HepG2 (cell line): ENCODE measurements around the gene C1QL4. TPM values are rescaled to one million over a fixed set of nuclear protein-coding genes. Genes with fewer than 3 reads are reported as not detected.

Source experiments
- ATAC-seq: fragments of 200-7000 bp; cut with Tn5 transposase; 3 replicates; pipeline ENCODE4 v1.9.1; 2020; ENCODE audit warnings: mild to moderate bottlenecking, moderate library complexity
- BruUV-seq: library from RNA; stranded (reverse); fragments of 400-500 nt; replicated peaks from 2 replicates; lab custom pipeline; 2021; lab: Mats Ljungman, UMichigan
- CTCF ChIA-PET: fragments of 300-600 bp; formaldehyde crosslinking; extraction: SDS; loops from one replicate; lab custom pipeline; 2021; ENCODE audit warnings: low total read pairs, inconsistent platforms, low intra/inter-chr PET ratio; lab: Yijun Ruan, JAX
- POLR2A ChIA-PET: fragments of 350-600 bp; sonication (Branson Sonifier 250); formaldehyde crosslinking; loops from one replicate; lab custom pipeline; 2020; ENCODE audit warnings: antibody characterized with exemption, inconsistent platforms; lab: Yijun Ruan, JAX
- DNase-seq: peaks from one replicate; pipeline ENCODE4 v3.0.0-alpha.2; 2015; ENCODE audit warnings: low spot score
- FAIRE-seq: peaks from 3 replicates; lab custom pipeline; 2011; peaks lifted over from hg19 to GRCh38; lab: Jason Lieb, UNC
- H2AFZ ChIP-seq: one replicate; pipeline ENCODE4 v1.6.1; 2011; ENCODE audit warnings: low read length, inconsistent platforms
- H3K27ac ChIP-seq: fragments of 300-600 bp; 3 replicates; pipeline ENCODE4 v1.8.0; 2011; ENCODE audit warnings: mixed run types, mild to moderate bottlenecking, mixed read lengths, low read length, inconsistent platforms; ENCODE audit not compliant: insufficient read depth; ENCODE audit errors: extremely low read length
- H3K27me3 ChIP-seq, 2 experiments: fragments of 200-600 bp in 1 of 2; 2 replicates in 1 of 2; 3 replicates in 1 of 2; pipeline versions ENCODE4 v1.6.0 to v1.8.0; 2011; ENCODE audit warnings: low read length in 2 of 2, mild to moderate bottlenecking in 2 of 2, moderate library complexity in 2 of 2, inconsistent platforms in 1 of 2; ENCODE audit not compliant: insufficient read depth in 2 of 2, control insufficient read depth in 1 of 2
- H3K36me3 ChIP-seq, 2 experiments: fragments of 200-600 bp in 1 of 2; replicated peaks in 1 of 2; 2 replicates in 1 of 2; 3 replicates in 1 of 2; pipeline versions ENCODE4 v1.5.1 to v1.8.0; 2011; ENCODE audit warnings: low read length in 2 of 2, inconsistent platforms in 1 of 2; ENCODE audit not compliant: insufficient read depth in 2 of 2, control insufficient read depth in 1 of 2
- H3K4me1 ChIP-seq: 2 replicates; pipeline ENCODE4 v1.5.1; 2012; ENCODE audit warnings: low read length, inconsistent platforms; ENCODE audit not compliant: insufficient read depth
- H3K4me2 ChIP-seq: 2 replicates; pipeline ENCODE4 v1.6.0; 2011; ENCODE audit warnings: low read depth, low read length, inconsistent platforms
- H3K4me3 ChIP-seq, 3 experiments: fragments of 200-600 bp in 1 of 3; sonication (generic), shearing (Covaris generic) in 1 of 3; replicated peaks in 1 of 3; 2 replicates each; pipeline ENCODE4 v1.5.1; 2011 to 2016; ENCODE audit warnings: low read length in 3 of 3, inconsistent platforms in 2 of 3, low read depth in 2 of 3, mild to moderate bottlenecking in 2 of 3, control low read depth in 1 of 3, mixed read lengths in 1 of 3; ENCODE audit not compliant: insufficient read depth in 1 of 3
- H3K79me2 ChIP-seq: one replicate; pipeline ENCODE4 v1.6.1; 2011; ENCODE audit warnings: low read length, inconsistent platforms; ENCODE audit not compliant: insufficient read depth
- H3K9ac ChIP-seq: 2 replicates; pipeline ENCODE4 v1.6.0; 2011; ENCODE audit warnings: mild to moderate bottlenecking, low read depth, low read length, inconsistent platforms; ENCODE audit not compliant: insufficient read depth
- H3K9me3 ChIP-seq: 2 replicates; pipeline ENCODE4 v1.5.1; 2012; ENCODE audit warnings: mild to moderate bottlenecking, low read length
- H4K20me1 ChIP-seq: 2 replicates; pipeline ENCODE4 v1.6.0; 2011; ENCODE audit warnings: inconsistent platforms, mild to moderate bottlenecking, low read length, moderate library complexity; ENCODE audit not compliant: insufficient read depth
- ASH2L ChIP-seq: fragments of 300-600, 200-600 bp; sonication (generic); IDR thresholded peaks from 2 replicates; pipeline ENCODE4 v1.7.0; 2017; ENCODE audit warnings: low read depth, mild to moderate bottlenecking, moderate library complexity, mixed read lengths, low read length; ENCODE audit not compliant: insufficient read length
- ATF5 ChIP-seq: sonication (generic); formaldehyde crosslinking; IDR thresholded peaks from 2 replicates; pipeline ENCODE4 v1.4.0; 2020; ENCODE audit warnings: mild to moderate bottlenecking, low read depth, missing genetic modification reagents
- JDP2 ChIP-seq: sonication (generic); formaldehyde crosslinking; IDR thresholded peaks from 2 replicates; pipeline ENCODE4 v1.8.1; 2022; ENCODE audit warnings: missing genetic modification reagents, borderline replicate concordance
- KDM5B ChIP-seq: sonication (generic); formaldehyde crosslinking; IDR thresholded peaks from 2 replicates; pipeline ENCODE4 v1.4.0; 2020; ENCODE audit warnings: missing genetic modification reagents, mild to moderate bottlenecking, borderline replicate concordance
- MEIS2 ChIP-seq: sonication (generic); formaldehyde crosslinking; IDR thresholded peaks from 2 replicates; pipeline ENCODE4 v1.9.0; 2021; ENCODE audit warnings: mild to moderate bottlenecking, missing genetic modification reagents
- NCOA2 ChIP-seq: sonication (generic); formaldehyde crosslinking; IDR thresholded peaks from 2 replicates; pipeline ENCODE4 v1.8.0; 2022; ENCODE audit warnings: inconsistent platforms
- SAP130 ChIP-seq: IDR thresholded peaks from 2 replicates; pipeline ENCODE4 v1.6.1; 2016; ENCODE audit warnings: low read depth
- SP5 ChIP-seq: IDR thresholded peaks from 2 replicates; pipeline ENCODE4 v1.6.1; 2016; ENCODE audit warnings: low read depth, borderline replicate concordance
- TCF7 ChIP-seq: sonication (generic); IDR thresholded peaks from 2 replicates; pipeline ENCODE4 v1.6.1; 2016; ENCODE audit warnings: antibody characterized with exemption, low read depth
- USF2 ChIP-seq, 2 experiments: sonication (generic) in 1 of 2; formaldehyde crosslinking in 1 of 2; IDR thresholded peaks; 2 replicates each; pipeline versions ENCODE4 v1.5.1 to v1.6.1; 2011 to 2020; ENCODE audit warnings: borderline replicate concordance in 1 of 2, low read depth in 1 of 2, low read length in 1 of 2, mild to moderate bottlenecking in 1 of 2, missing genetic modification reagents in 1 of 2, moderate library complexity in 1 of 2
- ZBTB8A ChIP-seq: sonication (generic); formaldehyde crosslinking; IDR thresholded peaks from 2 replicates; pipeline ENCODE4 v1.4.0; 2020; ENCODE audit warnings: mild to moderate bottlenecking, low read depth, missing genetic modification reagents, borderline replicate concordance
- ZGPAT ChIP-seq: IDR thresholded peaks from 2 replicates; pipeline ENCODE4 v1.6.1; 2016; ENCODE audit warnings: mild to moderate bottlenecking
- ZNF614 ChIP-seq: IDR thresholded peaks from 2 replicates; pipeline ENCODE4 v1.6.1; 2018; ENCODE audit warnings: missing biosample characterization, missing genetic modification reagents, inconsistent platforms, borderline replicate concordance
- ZNF644 ChIP-seq: IDR thresholded peaks from 2 replicates; pipeline ENCODE4 v1.6.1; 2016; ENCODE audit warnings: low read depth
- ZNF816 ChIP-seq: sonication (generic); formaldehyde crosslinking; IDR thresholded peaks from 2 replicates; pipeline ENCODE4 v1.8.0; 2022; ENCODE audit warnings: missing genetic modification reagents, mild to moderate bottlenecking, borderline replicate concordance
- ZSCAN12 ChIP-seq: sonication (generic); formaldehyde crosslinking; IDR thresholded peaks from 2 replicates; pipeline ENCODE4 v1.9.0; 2021; ENCODE audit warnings: mild to moderate bottlenecking, missing genetic modification reagents
- ZSCAN31 ChIP-seq: sonication (generic); formaldehyde crosslinking; IDR thresholded peaks from 2 replicates; pipeline ENCODE4 v1.5.0; 2020; ENCODE audit warnings: low read depth, mild to moderate bottlenecking, missing genetic modification reagents
- WGBS: methylation state at CpG from one replicate; pipeline ENCODE4 v1.1.6; 2017; ENCODE audit warnings: low lambda C conversion rate; 5-methylcytosine and 5-hydroxymethylcytosine counted together
- in situ Hi-C: cut with HindIII; loops from 2 replicates; pipeline ENCODE4 v1.10.0; 2017; ENCODE audit warnings: low pct_unique_long_range_greater_than_20kb; ENCODE audit not compliant: extremely low pct_ligation_motif_present
- intact Hi-C: fragments of 100-400 bp; cut with micrococcal nuclease; formaldehyde crosslinking; loops from one replicate; pipeline ENCODE4 v1.10.0; 2022; ENCODE audit not compliant: unreplicated experiment
- polyA plus RNA-seq, 8 experiments: library from polyadenylated mRNA; depleted of rRNA in 3 of 8; stranded (reverse) in 7 of 8; unstranded in 1 of 8; fragments of >200 nt; fragmentation: Illumina TruSeq in 4 of 8; extraction: Trizol in 4 of 8; gene quantifications; 2 replicates each; pipeline versions ENCODE4 v1.2.1 to v1.2.3, GENCODE V29; 2011 to 2016; ENCODE audit warnings: low read depth in 4 of 8, missing spikeins in 1 of 8, mixed read lengths in 1 of 8; ENCODE audit not compliant: insufficient read depth in 1 of 8
- total RNA-seq, 5 experiments: library from RNA; depleted of rRNA; stranded (reverse); fragments of >200 nt; fragmentation: Illumina TruSeq; extraction: Trizol; gene quantifications; 2 replicates each; pipeline ENCODE4 v1.2.3, GENCODE V29; 2016; ENCODE audit warnings: low read depth in 1 of 5

Gene C1QL4
- total and polyA plus RNA-seq, 2 of the 13 experiments (the other 11 are each of a cell fraction or from before 2014, with no cell fraction given), result 0.03 TPM; not detected in 1

- no peak for TF ChIP-seq USF2 (IDR thresholded peaks at IDR 0.05; ENCODE audit: low read depth, low read length)
- TF ChIP-seq USF2 (CRISPR knock-in tag; IDR thresholded peaks at IDR 0.05; ENCODE audit: borderline replicate concordance), result no peak
- TF ChIP-seq KDM5B (CRISPR knock-in tag), result no peak
- TF ChIP-seq ZNF614 (CRISPR knock-in tag), result no peak
- no peak for TF ChIP-seq JDP2 (CRISPR knock-in tag)
- no peak for TF ChIP-seq MEIS2
- no peak for TF ChIP-seq ZBTB8A (CRISPR knock-in tag)
- no peak for TF ChIP-seq ZSCAN31 (CRISPR knock-in tag)
- TF ChIP-seq ZNF816 (CRISPR knock-in tag), result no peak
- TF ChIP-seq ZNF644 (CRISPR knock-in tag), result 0 out of 2 replicates have a peak, but pooled peaks have one; percentile 43
- TF ChIP-seq, all 625 proteins: peak for 13
Measured at GRCh38 chr12:49305762-49306510, 31.1 kb downstream of the C1QL4 start (continued).

- intact Hi-C loops, result no loop called here
- Histone ChIP-seq H2AFZ (no peak overlapping the region), H4K20me1 (no peaks in the 10 kb centered on the region), H3K4me2 (no peak overlapping the region), H3K27ac (no peak overlapping the region), H3K27me3 (peaks cover 0 to 4% of the 10 kb centered on the region in 2 experiments; a peak in 3 of 5 replicates), H3K4me1 (peaks cover 13% of the 10 kb centered on the region), H3K36me3 (no peaks in the 10 kb centered on the region), H3K79me2 (no peaks in the 10 kb centered on the region), H3K9me3 (no peaks in the 10 kb centered on the region), H3K4me3 (no peak overlapping the region), H3K9ac (no peak overlapping the region)
- ATAC-seq, result peak; percentile 48; the same call in 2 of the 3 replicates
- no peak for FAIRE-seq
- WGBS, result 8% methylated on average over 2 of the region's 2 CpGs
- POLR2A ChIA-PET, result interaction anchor here (0.9 kb wide), 1 partner anchor 19 kb away, joined by 3 read pairs; the partner anchor contains the start of gene TROAP
- in situ Hi-C loops, result no loop called here
- CTCF ChIA-PET, result no interaction called here
- no peak for DNase-seq
- no TSS peak for BruUV-seq
- TF ChIP-seq NCOA2 (no peak), ASH2L (no peak), ATF5 (no peak), SAP130 (CRISPR knock-in tag) (no peak), ZSCAN12 (CRISPR knock-in tag) (no peak), ZGPAT (CRISPR knock-in tag) (no peak), TCF7 (no peak), SP5 (CRISPR knock-in tag) (no peak)
Measured at GRCh38 chr12:49304161-49304560, 32.8 kb downstream of the C1QL4 start.
